ENCODE measurements around the gene ANKRD24. TPM values are rescaled to one million over a fixed set of nuclear protein-coding genes. Genes with fewer than 3 reads are reported as not detected.
"Not testable (repeated sequence)": the region's sequence is repeated elsewhere in the genome, so short reads cannot be mapped to it uniquely, and the experiment has no call there.

The ANKRD24 gene
- total and polyA plus RNA-seq, 8 donors, result 0.29 to 6.1 (median 2.3) TPM; not detected in 1

GRCh38 chr19:4233282-4233853 is 50.9 kb downstream of the ANKRD24 start:
- Histone ChIP-seq H3K4me1 (peaks cover 0 to 8% (median 0%) of the 10 kb centered on the region in 4 donors), H3K4me3 (no peak overlapping the region), H3K27me3 (peaks cover 0 to 85% (median 35%) of the 10 kb centered on the region in 3 donors), H3K36me3 (no peaks in the 10 kb centered on the region), H3K27ac (no peak overlapping the region), H3K9me3 (no peaks in the 10 kb centered on the region)
- TF ChIP-seq EP300 (IDR thresholded peaks at IDR 0.05) (no peak), POLR2AphosphoS5 (IDR thresholded peaks at IDR 0.05) (no peak), CTCF (IDR thresholded peaks at IDR 0.05) (peak in 4 of 7 experiments; percentile 11 to 53 (median 23)), POLR2A (IDR thresholded peaks at IDR 0.05) (no peak)
- 28 to 35% (median 32%) methylated on average over 8 to 11 of the region's 11 CpGs for WGBS, 5 donors
- intact Hi-C loops (cut with DNase I; ENCODE audit: low total_unique reads), result no loop called here
- DNase-seq, result peak; percentile 54 to 56

DNA sequence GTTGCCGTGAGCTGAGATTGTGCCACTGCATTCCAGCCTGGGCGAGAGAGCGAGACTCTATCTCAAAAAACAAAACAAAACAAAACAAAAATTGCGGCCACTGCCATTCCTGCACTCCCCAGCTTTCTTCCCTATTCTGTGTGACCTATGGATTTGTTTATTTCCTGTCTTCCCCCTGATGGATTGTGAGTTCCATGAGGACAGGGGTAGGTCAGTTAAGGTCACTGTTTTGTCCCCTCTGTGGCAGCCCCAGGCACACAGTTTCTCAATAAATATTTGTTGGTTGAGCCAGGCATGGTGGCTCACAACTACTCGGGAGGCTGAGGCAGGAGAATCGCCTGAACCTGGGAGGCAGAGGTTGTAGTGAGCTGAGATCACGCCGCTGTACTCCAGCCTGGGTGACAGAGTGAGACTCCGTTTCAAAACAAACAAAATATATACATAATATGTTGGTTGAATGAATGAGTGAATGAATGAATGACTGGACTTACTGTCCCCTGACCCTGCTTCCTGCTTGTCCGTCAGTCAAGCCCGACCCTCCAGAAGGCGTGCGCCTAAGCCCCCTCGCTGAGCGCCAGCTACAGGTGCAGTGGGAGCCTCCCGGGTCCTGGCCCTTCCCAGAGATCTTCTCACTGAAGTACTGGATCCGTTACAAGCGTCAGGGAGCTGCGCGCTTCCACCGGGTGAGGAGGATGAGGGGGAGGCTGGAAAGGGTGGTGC is 51.8 kb downstream of the ANKRD24 start:
- peaks cover 0 to 2% (median 0%) of the 10 kb centered on the region in 4 donors for H3K4me1 ChIP-seq
- H3K27ac ChIP-seq, result no peak overlapping the region
- peaks cover 0 to 76% (median 29%) of the 10 kb centered on the region in 3 donors for H3K27me3 ChIP-seq
- H3K4me3 ChIP-seq, result no peak overlapping the region
- no peak for DNase-seq
- H3K36me3 ChIP-seq, result no peaks in the 10 kb centered on the region
- no peak for TF ChIP-seq POLR2AphosphoS5 (IDR thresholded peaks at IDR 0.05)
- no peak for TF ChIP-seq POLR2A (IDR thresholded peaks at IDR 0.05)
- no peak for TF ChIP-seq CTCF (IDR thresholded peaks at IDR 0.05)
- no peak for TF ChIP-seq EP300 (IDR thresholded peaks at IDR 0.05)
- intact Hi-C loops (cut with DNase I; ENCODE audit: low total_unique reads), result no loop called here
- no peaks in the 10 kb centered on the region for H3K9me3 ChIP-seq
- WGBS, 5 donors, result 38 to 44% (median 39%) methylated on average over 19 to 21 of the region's 21 CpGs

- intact Hi-C loops (cut with DNase I; ENCODE audit: low total_unique reads), result no loop called here
- no peak for TF ChIP-seq EP300 (IDR thresholded peaks at IDR 0.05)
- TF ChIP-seq POLR2A (IDR thresholded peaks at IDR 0.05), result no peak
- TF ChIP-seq CTCF (IDR thresholded peaks at IDR 0.05), result no peak
- no peak for TF ChIP-seq POLR2AphosphoS5 (IDR thresholded peaks at IDR 0.05)
- H3K36me3 ChIP-seq, result no peaks in the 10 kb centered on the region
- peaks cover 0 to 70% (median 24%) of the 10 kb centered on the region in 3 donors for H3K27me3 ChIP-seq
- DNase-seq, result no peak
- no peak overlapping the region for H3K27ac ChIP-seq
- 53 to 75% (median 64%) methylated on average over 11 to 13 of the region's 13 CpGs for WGBS, 5 donors
- H3K4me3 ChIP-seq, result no peak overlapping the region
- no peaks in the 10 kb centered on the region for H3K4me1 ChIP-seq
- H3K9me3 ChIP-seq, result no peaks in the 10 kb centered on the region
These were observed 52.3 kb downstream of the ANKRD24 start for GRCh38 chr19:4234862-4235201.

DNA sequence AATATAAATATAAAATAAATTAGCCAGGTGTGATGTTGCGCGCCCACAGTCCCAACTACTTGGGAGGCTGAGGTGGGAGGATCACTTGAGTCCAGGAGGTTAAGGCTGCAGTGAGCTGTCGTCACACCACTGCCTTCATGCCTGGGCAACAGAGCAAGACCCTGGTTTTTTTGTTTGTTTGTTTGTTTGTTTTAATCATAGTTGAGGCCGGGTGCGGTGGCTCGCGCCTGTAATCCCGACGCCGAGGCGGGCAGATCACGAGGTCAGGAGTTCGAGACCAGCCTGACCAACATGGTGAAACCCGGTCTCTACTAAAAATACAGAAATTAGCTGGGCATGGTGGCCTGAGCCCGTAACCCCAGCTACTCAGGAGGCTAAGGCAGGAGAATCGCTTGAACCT is 55.0 kb downstream of the ANKRD24 start:
- H3K4me3 ChIP-seq; H3K36me3 ChIP-seq; H3K4me1 ChIP-seq; H3K27ac ChIP-seq; intact Hi-C loops (cut with DNase I; ENCODE audit: low total_unique reads); DNase-seq: not testable (repeated sequence)
- 87 to 93% (median 92%) methylated on average over 16 of the region's 16 CpGs for WGBS, 5 donors
- H3K9me3 ChIP-seq, result peaks cover 0 to 15% (median 13%) of the 10 kb centered on the region in 4 donors
- peaks cover 0 to 44% (median 10%) of the 10 kb centered on the region in 3 donors for H3K27me3 ChIP-seq

- intact Hi-C loops (cut with DNase I; ENCODE audit: low total_unique reads), result no loop called here
- TF ChIP-seq POLR2AphosphoS5 (IDR thresholded peaks at IDR 0.05) (no peak), CTCF (IDR thresholded peaks at IDR 0.05) (no peak), POLR2A (IDR thresholded peaks at IDR 0.05) (no peak), EP300 (IDR thresholded peaks at IDR 0.05) (no peak)
- no peak for DNase-seq
- H3K36me3 ChIP-seq, result no peaks in the 10 kb centered on the region
- H3K4me3 ChIP-seq, result no peak overlapping the region
- H3K9me3 ChIP-seq, result peaks cover 0 to 16% (median 13%) of the 10 kb centered on the region in 4 donors
- peaks cover 0 to 31% (median 0%) of the 10 kb centered on the region in 3 donors for H3K27me3 ChIP-seq
- H3K4me1 ChIP-seq, result no peaks in the 10 kb centered on the region
- 78 to 91% (median 88%) methylated on average over 4 of the region's 4 CpGs for WGBS, 5 donors
- no peak overlapping the region for H3K27ac ChIP-seq
These were observed 56.3 kb downstream of the ANKRD24 start for GRCh38 chr19:4238831-4239230.

Data from stomach (tissue), 9 donors.